Neuronal stem cell (in vitro differentiated cells): ENCODE data around the gene RHOG.

ENCODE experiments used
- DNase-seq: peaks from one replicate; pipeline ENCODE4 v3.0.0-alpha.2; 2013; ENCODE audit warnings: low spot score
- H2AFZ ChIP-seq: one replicate; pipeline ENCODE4 v1.6.1; 2013; ENCODE audit warnings: mild to moderate bottlenecking, low read length, inconsistent platforms
- H2AK5ac ChIP-seq: 2 replicates; pipeline ENCODE4 v1.6.1; 2013; ENCODE audit warnings: low read depth, mild to moderate bottlenecking, inconsistent platforms, low read length, moderate library complexity, mixed read lengths
- H2BK120ac ChIP-seq: 2 replicates; pipeline ENCODE4 v1.6.1; 2013; ENCODE audit warnings: low read depth, mild to moderate bottlenecking, inconsistent platforms, low read length, moderate library complexity, mixed read lengths
- H2BK12ac ChIP-seq: one replicate; pipeline ENCODE4 v1.6.1; 2013; ENCODE audit warnings: low read length, inconsistent platforms
- H2BK15ac ChIP-seq: 2 replicates; pipeline ENCODE4 v1.6.1; 2013; ENCODE audit warnings: mild to moderate bottlenecking, low read length, inconsistent platforms, mixed read lengths
- H2BK5ac ChIP-seq: one replicate; pipeline ENCODE4 v1.6.1; 2013; ENCODE audit warnings: inconsistent platforms, mild to moderate bottlenecking, low read length, moderate library complexity
- H3K14ac ChIP-seq: one replicate; pipeline ENCODE4 v1.6.1; 2013; ENCODE audit warnings: low read length, inconsistent platforms
- H3K18ac ChIP-seq: 2 replicates; pipeline ENCODE4 v1.6.1; 2013; ENCODE audit warnings: low read length, inconsistent platforms
- H3K23ac ChIP-seq: 2 replicates; pipeline ENCODE4 v1.6.1; 2013; ENCODE audit warnings: low read depth, mild to moderate bottlenecking, mixed read lengths, low read length, inconsistent platforms; ENCODE audit not compliant: poor library complexity
- H3K27ac ChIP-seq: replicated peaks from 3 replicates; pipeline ENCODE4 v1.5.1; 2013; ENCODE audit warnings: low read length, inconsistent platforms
- H3K27me3 ChIP-seq, 3 experiments: 2 replicates each; pipeline ENCODE4 v1.6.1; 2013; ENCODE audit warnings: low read length in 3 of 3, mild to moderate bottlenecking in 2 of 3, inconsistent platforms in 1 of 3, low read depth in 1 of 3, mixed read lengths in 1 of 3, moderate library complexity in 1 of 3; ENCODE audit not compliant: control insufficient read depth in 3 of 3, insufficient read depth in 3 of 3
- H3K36me3 ChIP-seq, 2 donors: replicated peaks in 1 of 2; 2 replicates each; pipeline ENCODE4 v1.6.1; 2013; ENCODE audit warnings: low read length in 2 of 2; ENCODE audit not compliant: control insufficient read depth in 2 of 2, insufficient read depth in 2 of 2
- H3K4ac ChIP-seq: 2 replicates; pipeline ENCODE4 v1.6.1; 2013; ENCODE audit warnings: inconsistent platforms, mild to moderate bottlenecking, low read length, moderate library complexity
- H3K4me1 ChIP-seq, 2 donors: 1 replicate in 1 of 2; 2 replicates in 1 of 2; pipeline ENCODE4 v1.6.1; 2013; ENCODE audit warnings: low read length in 2 of 2, low read depth in 1 of 2; ENCODE audit not compliant: control insufficient read depth in 2 of 2, insufficient read depth in 1 of 2
- H3K4me2 ChIP-seq: one replicate; pipeline ENCODE4 v1.6.1; 2013; ENCODE audit warnings: mild to moderate bottlenecking, low read length, inconsistent platforms; ENCODE audit not compliant: insufficient read depth, poor library complexity, severe bottlenecking
- H3K4me3 ChIP-seq, 2 donors: 2 replicates each; pipeline ENCODE4 v1.5.1; 2013; ENCODE audit warnings: low read length in 2 of 2, mild to moderate bottlenecking in 2 of 2, inconsistent platforms in 1 of 2, moderate library complexity in 1 of 2
- H3K79me1 ChIP-seq: one replicate; pipeline ENCODE4 v1.6.1; 2013; ENCODE audit warnings: low read depth, mild to moderate bottlenecking, inconsistent platforms, low read length, moderate library complexity
- H3K9ac ChIP-seq: one replicate; pipeline ENCODE4 v1.6.1; 2013; ENCODE audit warnings: mild to moderate bottlenecking, low read depth, low read length, inconsistent platforms; ENCODE audit not compliant: poor library complexity
- H3K9me3 ChIP-seq, 2 donors: replicated peaks in 1 of 2; 2 replicates each; pipeline versions ENCODE3 to v1.6.1; 2013; ENCODE audit warnings: low read length in 2 of 2, mild to moderate bottlenecking in 2 of 2, inconsistent platforms in 1 of 2, low read depth in 1 of 2, mixed read lengths in 1 of 2, moderate library complexity in 1 of 2; ENCODE audit not compliant: control insufficient read depth in 2 of 2, insufficient read depth in 1 of 2
- H4K8ac ChIP-seq: one replicate; pipeline ENCODE4 v1.6.1; 2013; ENCODE audit warnings: low read depth, mild to moderate bottlenecking, inconsistent platforms, low read length, moderate library complexity
- H4K91ac ChIP-seq: one replicate; pipeline ENCODE4 v1.6.1; 2013; ENCODE audit warnings: low read length, low read depth, mild to moderate bottlenecking, inconsistent platforms; ENCODE audit not compliant: poor library complexity
- WGBS, 2 donors: extraction: QIAGEN DNeasy Blood & Tissue Kit; methylation state at CpG; one replicate each; pipeline ENCODE4 v1.1.7; 2013; ENCODE audit warnings: missing lambda C conversion rate in 2 of 2, mixed read lengths in 1 of 2; ENCODE audit not compliant: insufficient read length in 2 of 2, insufficient replicate concordance in 1 of 2; ENCODE audit errors: extremely low coverage in 2 of 2; 5-methylcytosine and 5-hydroxymethylcytosine counted together

The RHOG gene

GRCh38 chr11:3809624-3809928 is 31.2 kb downstream of the RHOG start:
- Histone ChIP-seq H2AK5ac (no peak overlapping the region), H3K18ac (no peak overlapping the region), H3K27ac (no peak overlapping the region), H4K91ac (no peak overlapping the region), H3K27me3 (no peaks in the 10 kb centered on the region), H3K79me1 (peaks cover 6% of the 10 kb centered on the region), H2AFZ (no peak overlapping the region), H2BK12ac (no peak overlapping the region), H3K4me1 (peaks cover 2 to 9% of the 10 kb centered on the region in 2 donors), H3K14ac (no peak overlapping the region), H2BK15ac (no peak overlapping the region), H3K9ac (no peak overlapping the region), H2BK5ac (no peak overlapping the region), H3K4me3 (no peak overlapping the region), H3K36me3 (peaks cover 0 to 8% of the 10 kb centered on the region in 2 donors), H4K8ac (no peak overlapping the region), H3K4me2 (no peak overlapping the region), H3K4ac (no peak overlapping the region), H2BK120ac (no peak overlapping the region), H3K9me3 (no peaks in the 10 kb centered on the region), H3K23ac (no peak overlapping the region)
- no peak for DNase-seq
- WGBS, 2 donors = no CpG with 5 or more reads among the region's 1 CpG

GRCh38 chr11:3808861-3809623 is 31.7 kb downstream of the RHOG start:
- H2AK5ac ChIP-seq = peak overlapping the region; percentile 25
- WGBS, 2 donors = no CpG with 5 or more reads among the region's 5 CpGs
- peak overlapping the region; percentile 73 to 94 for H3K4me3 ChIP-seq
- no peak overlapping the region for H3K4ac ChIP-seq
- no peak for DNase-seq
- no peak overlapping the region for H4K8ac ChIP-seq
- H3K9me3 ChIP-seq = no peaks in the 10 kb centered on the region
- peak overlapping the region; percentile 78 for H2BK120ac ChIP-seq
- peak overlapping the region; percentile 81 for H2BK15ac ChIP-seq
- no peak overlapping the region for H2BK5ac ChIP-seq
- peak overlapping the region; percentile 95 for H3K4me2 ChIP-seq
- H3K4me1 ChIP-seq = peaks cover 2 to 9% of the 10 kb centered on the region in 2 donors
- H3K27ac ChIP-seq = no peak overlapping the region
- peak overlapping the region; percentile 99 for H2AFZ ChIP-seq
- H3K9ac ChIP-seq = peak overlapping the region; percentile 91
- H3K27me3 ChIP-seq = no peaks in the 10 kb centered on the region
- H2BK12ac ChIP-seq = no peak overlapping the region
- H4K91ac ChIP-seq = no peak overlapping the region
- peaks cover 0 to 8% of the 10 kb centered on the region in 2 donors for H3K36me3 ChIP-seq
- H3K79me1 ChIP-seq = peaks cover 6% of the 10 kb centered on the region
- peak overlapping the region; percentile 99 for H3K18ac ChIP-seq
- H3K23ac ChIP-seq = peak overlapping the region; percentile 82
- no peak overlapping the region for H3K14ac ChIP-seq

- H3K9ac ChIP-seq = peak within 1 kb of the TSS; percentile 91
- H3K18ac ChIP-seq = peak within 1 kb of the TSS; percentile 99
- H2AK5ac ChIP-seq = peak within 1 kb of the TSS; percentile 25
- H3K4me1 ChIP-seq = peaks cover 2 to 9% of the 10 kb centered on the region in 2 donors
- DNase-seq = peak; percentile 64
- H4K8ac ChIP-seq = no peak within 1 kb of the TSS
- H3K23ac ChIP-seq = peak within 1 kb of the TSS; percentile 82
- no peak within 1 kb of the TSS for H4K91ac ChIP-seq
- no peak within 1 kb of the TSS for H3K4ac ChIP-seq
- no peak within 1 kb of the TSS for H2BK5ac ChIP-seq
- peaks cover 0 to 8% of the 10 kb centered on the region in 2 donors for H3K36me3 ChIP-seq
- H2AFZ ChIP-seq = peak within 1 kb of the TSS; percentile 99
- no peaks in the 10 kb centered on the region for H3K9me3 ChIP-seq
- no peak within 1 kb of the TSS for H2BK12ac ChIP-seq
- peak within 1 kb of the TSS; percentile 73 to 94 for H3K4me3 ChIP-seq
- no peak within 1 kb of the TSS for H3K27ac ChIP-seq
- H2BK120ac ChIP-seq = peak within 1 kb of the TSS; percentile 78
- peak within 1 kb of the TSS; percentile 95 for H3K4me2 ChIP-seq
- H3K14ac ChIP-seq = no peak within 1 kb of the TSS
- no CpG with 5 or more reads among the region's 55 CpGs for WGBS, 2 donors
- H2BK15ac ChIP-seq = peak within 1 kb of the TSS; percentile 81
- H3K79me1 ChIP-seq = peaks cover 6% of the 10 kb centered on the region
- no peaks in the 10 kb centered on the region for H3K27me3 ChIP-seq
Observed at GRCh38 chr11:3807909-3808860, 32.6 kb downstream of the RHOG start, which contains the start of gene PGAP2. Gene PGAP2, plus strand, starts transcription at chr11:3808560. Its CDS starts 2,700 bp downstream, at chr11:3811260.
